DMS153 treated with DMSO at 0.1 percent for 48 hours (cell line): ENCODE data around the gene UBQLN4.
A peak's percentile ranks its signal among the peaks of the same experiment; 100 is the strongest.

Source experiments
- DNase-seq: peaks from one replicate; lab custom pipeline; 2025; ENCODE audit not compliant: unreplicated experiment; lab: John Stamatoyannopoulos, UW

Gene UBQLN4

GRCh38 chr1:156019946-156020292 is 33.7 kb downstream of the UBQLN4 start:
- no peak for DNase-seq

- DNase-seq: no peak
Observed at GRCh38 chr1:156014829-156015228, 38.8 kb downstream of the UBQLN4 start.

- DNase-seq: no peak
Observed at GRCh38 chr1:156012051-156012817, 41.4 kb downstream of the UBQLN4 start.

DNA sequence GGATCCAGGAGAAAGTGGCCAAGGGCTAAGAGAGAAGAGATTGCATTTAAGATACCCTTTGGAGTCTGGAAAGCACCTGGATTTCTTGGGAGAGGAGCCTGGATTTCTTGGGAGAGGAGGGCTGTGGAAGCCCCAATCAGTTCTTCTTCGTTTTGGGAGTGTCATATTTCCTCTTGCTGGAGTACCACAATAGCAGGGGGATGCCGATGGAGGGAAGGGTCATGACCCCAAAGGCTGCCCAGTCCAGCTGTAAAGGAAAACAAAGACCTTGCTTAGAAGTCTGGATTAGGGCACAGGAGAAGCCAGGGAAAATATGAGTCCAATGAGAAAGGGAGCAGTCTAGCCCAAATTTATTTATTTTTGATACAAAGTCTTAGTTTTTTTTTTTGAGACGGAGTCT is 44.2 kb downstream of the UBQLN4 start:
- no peak for DNase-seq

DNA sequence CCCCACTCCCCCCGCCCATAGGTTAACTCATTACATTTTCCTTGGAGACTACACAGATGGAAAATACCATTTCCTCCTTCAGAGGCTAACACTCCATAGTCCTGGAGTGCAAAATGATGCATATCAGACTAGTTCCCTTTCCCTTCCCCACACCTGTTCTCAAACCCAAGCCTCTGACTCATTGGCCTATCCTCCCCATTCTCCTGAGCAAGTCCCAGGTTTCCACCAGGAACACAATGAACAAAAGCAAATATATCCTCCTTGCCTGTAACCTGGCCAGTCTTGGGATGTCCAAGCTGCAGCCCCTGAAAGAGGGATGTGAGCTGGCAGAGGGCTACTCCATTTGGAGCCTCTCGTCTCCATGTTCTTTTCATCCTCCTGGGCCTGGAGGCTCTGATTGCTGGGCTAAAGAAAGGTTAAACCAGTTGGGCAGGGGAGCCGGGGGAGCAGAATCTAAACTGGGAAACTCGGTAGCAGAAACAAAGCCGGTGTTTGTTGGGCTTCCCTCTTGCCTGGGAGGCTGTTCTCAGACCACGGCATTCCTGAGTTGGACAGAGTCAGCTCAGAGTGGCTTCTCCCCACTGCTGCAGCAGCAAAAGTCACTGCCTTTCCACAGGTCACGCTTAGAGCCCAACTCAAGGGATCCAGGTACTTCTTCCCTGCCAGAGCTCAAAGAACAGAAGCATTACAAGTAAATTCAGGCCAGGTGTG is 46.8 kb downstream of the UBQLN4 start:
- no peak for DNase-seq

DNA sequence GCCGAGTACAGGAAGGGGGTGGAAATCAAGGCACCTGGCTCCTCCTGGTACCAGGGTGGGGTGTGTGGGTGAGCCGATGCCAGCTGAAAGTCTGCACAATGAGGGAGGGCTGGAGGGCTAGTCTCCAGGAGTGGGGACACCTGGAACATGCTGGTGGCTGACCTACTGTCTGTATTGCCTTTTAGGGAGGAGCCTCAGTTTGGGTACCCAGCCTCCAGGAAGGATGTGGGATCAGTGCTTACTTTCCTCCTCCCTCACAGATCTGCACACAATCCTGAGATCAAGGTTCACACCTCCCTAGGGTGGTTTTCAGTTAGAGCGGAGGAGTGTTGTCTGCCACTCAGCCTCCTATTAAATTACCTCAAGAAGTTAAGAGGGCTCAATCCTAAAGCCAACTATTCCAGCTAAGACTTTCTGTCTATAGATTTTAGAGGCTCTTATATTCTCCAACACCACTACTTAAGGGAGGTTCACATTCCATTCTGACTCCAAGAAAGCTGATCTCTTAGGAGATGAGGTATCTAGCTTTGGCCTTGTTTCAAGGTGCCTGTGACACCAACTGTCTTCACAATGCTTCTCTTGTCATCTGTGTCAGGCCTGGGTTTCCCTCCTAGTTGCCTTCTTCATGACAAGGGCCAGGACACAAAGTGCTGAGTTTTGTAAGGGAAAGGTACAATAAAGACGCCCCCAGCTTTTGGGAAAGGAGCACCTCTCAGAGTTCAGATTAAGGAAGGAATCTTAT is 48.6 kb downstream of the UBQLN4 start:
- no peak for DNase-seq

DNA sequence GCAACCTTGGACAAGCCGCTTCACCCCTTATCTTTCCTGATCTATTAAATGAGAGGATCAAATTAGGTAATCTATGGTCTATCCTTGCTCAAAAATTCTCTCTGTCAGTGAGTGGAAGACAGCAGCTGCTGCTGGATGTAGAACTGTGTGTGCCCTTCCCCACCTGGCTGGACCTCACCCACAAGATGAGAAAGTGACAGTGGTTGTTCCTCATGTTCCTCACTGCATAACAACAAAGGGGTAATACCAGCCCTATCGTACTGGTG is 49.7 kb downstream of the UBQLN4 start:
- DNase-seq: no peak

GRCh38 chr1:156002188-156002911 is 51.2 kb downstream of the UBQLN4 start:
- DNase-seq: no peak

GRCh38 chr1:156001662-156002171 is 51.9 kb downstream of the UBQLN4 start:
- no peak for DNase-seq

DNA sequence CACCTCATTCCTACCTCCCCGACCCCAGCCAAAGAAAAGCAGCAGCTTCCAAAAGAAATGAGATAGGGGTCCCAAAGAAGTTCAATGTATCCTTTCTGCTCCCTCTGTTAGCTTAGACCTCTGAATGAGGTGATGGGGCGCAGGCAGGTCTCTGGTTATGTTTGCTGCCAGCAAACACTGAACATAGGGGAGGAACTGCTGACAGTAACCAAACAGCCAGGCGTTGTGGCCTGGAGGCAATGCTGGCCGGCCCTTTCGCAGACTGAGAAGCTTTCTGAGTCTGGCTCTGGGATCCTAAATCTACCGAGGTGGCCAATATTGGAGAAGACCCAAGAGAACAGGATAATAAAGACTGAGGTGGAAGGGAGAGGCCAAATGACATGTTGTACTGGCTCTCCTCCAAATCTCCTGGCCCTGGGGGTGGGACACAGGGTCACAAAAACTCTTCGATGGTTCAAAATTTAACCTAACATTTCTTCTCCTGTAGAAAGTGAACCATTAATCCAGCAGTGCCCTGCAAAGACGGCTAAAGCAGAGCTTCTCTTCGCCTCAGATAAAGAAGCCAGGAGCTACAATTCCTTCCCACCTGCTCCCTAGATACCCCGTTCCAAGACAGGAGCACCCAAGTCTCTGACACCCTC is 52.5 kb downstream of the UBQLN4 start:
- no peak for DNase-seq

GRCh38 chr1:155999964-156000363 is 53.6 kb downstream of the UBQLN4 start:
- DNase-seq: no peak

DNA sequence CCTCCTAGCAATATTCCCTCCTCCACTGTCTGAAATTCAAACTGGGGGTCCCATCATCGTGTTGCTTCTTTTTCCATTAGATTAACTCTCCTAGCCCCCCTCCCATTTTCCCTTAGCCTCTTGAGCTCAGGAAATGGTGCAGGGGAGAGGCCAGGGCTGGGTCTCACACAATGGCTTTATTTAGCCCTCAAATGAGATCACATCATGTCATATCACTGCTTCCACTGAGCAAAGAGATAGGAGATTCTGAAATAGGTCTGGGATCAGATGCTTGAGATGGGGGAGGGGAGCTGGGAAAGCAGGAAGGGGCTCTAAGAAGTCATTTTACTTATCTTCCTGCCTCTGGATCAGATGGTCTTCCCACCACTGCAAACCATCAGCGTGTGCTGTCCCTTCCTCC is 57.4 kb downstream of the UBQLN4 start:
- no peak for DNase-seq

DNA sequence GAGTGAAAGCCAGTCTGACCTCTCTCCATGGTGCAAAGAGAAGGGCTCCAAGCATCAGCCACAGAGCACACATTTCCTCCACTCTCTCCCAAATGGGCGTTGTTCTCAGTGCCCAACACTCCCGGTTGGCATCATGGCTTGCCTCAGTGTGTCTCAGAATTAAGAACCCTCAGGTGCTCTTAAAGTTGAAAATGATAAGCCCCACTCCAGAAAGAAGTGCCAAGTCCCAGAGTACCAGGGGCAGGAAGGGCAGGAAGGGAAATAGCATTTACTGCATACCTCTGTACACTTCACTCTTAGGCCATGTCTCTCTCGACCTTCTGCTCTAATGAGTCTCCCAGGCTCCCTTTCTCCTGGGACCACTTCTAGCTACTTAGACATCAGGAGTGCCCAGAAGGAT is 60.0 kb downstream of the UBQLN4 start:
- no peak for DNase-seq

- DNase-seq: no peak
Observed at GRCh38 chr1:155990005-155990739, 63.4 kb downstream of the UBQLN4 start.

GRCh38 chr1:155989242-155990004 is 64.2 kb downstream of the UBQLN4 start:
- DNase-seq: peak; percentile 69
